HG03108 (cell line): ENCODE measurements around the gene CCZ1.
"Not testable (repeated sequence)": the region's sequence is repeated elsewhere in the genome, so short reads cannot be mapped to it uniquely, and the experiment has no call there.

Experiments
- ATAC-seq: cut with Tn5 transposase; IDR thresholded peaks from one replicate; pipeline ENCODE4 v1.9.1; 2021; ENCODE audit warnings: moderate library complexity; ENCODE audit not compliant: unreplicated experiment

CCZ1 gene

GRCh38 chr7:5904726-5905125 is 6.2 kb downstream of the CCZ1 start:
- not testable (repeated sequence) for ATAC-seq

- not testable (repeated sequence) for ATAC-seq
Observed at GRCh38 chr7:5908835-5909234, 10.3 kb downstream of the CCZ1 start.

GRCh38 chr7:5916529-5916928 is 18.0 kb downstream of the CCZ1 start:
- ATAC-seq = not testable (repeated sequence)

- ATAC-seq = not testable (repeated sequence)
Observed at GRCh38 chr7:5924180-5924579, 25.6 kb downstream of the CCZ1 start.

GRCh38 chr7:5924630-5925029 is 26.1 kb downstream of the CCZ1 start:
- ATAC-seq = not testable (repeated sequence)

- ATAC-seq = not testable (repeated sequence)
Observed at GRCh38 chr7:5926263-5926870, 27.8 kb downstream of the CCZ1 start.

- ATAC-seq = not testable (repeated sequence)
Observed at GRCh38 chr7:5930290-5930689, 31.8 kb downstream of the CCZ1 start.

- not testable (repeated sequence) for ATAC-seq
Observed at GRCh38 chr7:5931250-5931649, 32.7 kb downstream of the CCZ1 start.

- ATAC-seq = not testable (repeated sequence)
Observed at GRCh38 chr7:5931905-5932644, 33.5 kb downstream of the CCZ1 start.

GRCh38 chr7:5934945-5935450 is 36.5 kb downstream of the CCZ1 start:
- not testable (repeated sequence) for ATAC-seq

GRCh38 chr7:5963205-5963604 is 64.7 kb downstream of the CCZ1 start:
- ATAC-seq = not testable (repeated sequence)

- not testable (repeated sequence) for ATAC-seq
Observed at GRCh38 chr7:5963810-5964209, 65.3 kb downstream of the CCZ1 start.

GRCh38 chr7:5970347-5970911 is 71.9 kb downstream of the CCZ1 start, which contains the start of gene RSPH10B:
RSPH10B (minus strand) TSS chr7:5970689; CDS start chr7:5967116, 3,573 bp downstream.
- not testable (repeated sequence) for ATAC-seq

- not testable (repeated sequence) for ATAC-seq
Observed at GRCh38 chr7:5973580-5973979, 75.0 kb downstream of the CCZ1 start.
